Heart left ventricle (tissue), 16 donors: ENCODE results near the gene ASB13. TPM values are rescaled to one million over a fixed set of nuclear protein-coding genes. Genes with fewer than 3 reads are reported as not detected.

ENCODE experiments used
- ATAC-seq, 4 donors: fragments of 200-7000 bp; cut with Tn5 transposase; one replicate each; pipeline ENCODE4 v1.9.1; 2020 to 2022; ENCODE audit warnings: moderate library complexity in 4 of 4, mild to moderate bottlenecking in 3 of 4, moderate number of reproducible peaks in 1 of 4
- DNase-seq, 5 donors: peaks; one replicate each; pipeline ENCODE4 v3.0.0-alpha.2; 2020
- H3K27ac ChIP-seq, 12 donors: fragments of 200-600 bp; sonication (generic) in 4 of 12; one replicate each; pipeline versions ENCODE4 v1.5.0 to v1.8.0; 2016 to 2022; ENCODE audit warnings: mild to moderate bottlenecking in 2 of 12
- H3K27me3 ChIP-seq, 9 donors: fragments of 200-600 bp; sonication (generic) in 2 of 9; one replicate each; pipeline versions ENCODE4 v1.5.1 to v1.8.0; 2016 to 2022; ENCODE audit warnings: mild to moderate bottlenecking in 3 of 9
- H3K36me3 ChIP-seq, 9 donors: fragments of 200-600 bp; sonication (generic) in 2 of 9; one replicate each; pipeline versions ENCODE4 v1.5.0 to v1.8.0; 2018 to 2022; ENCODE audit warnings: mild to moderate bottlenecking in 2 of 9
- H3K4me1 ChIP-seq, 12 donors: fragments of 200-600 bp; sonication (generic) in 4 of 12; one replicate each; pipeline versions ENCODE4 v1.5.0 to v1.8.0; 2016 to 2022; ENCODE audit warnings: mild to moderate bottlenecking in 3 of 12
- H3K4me3 ChIP-seq, 12 donors: fragments of 200-600 bp; sonication (generic) in 4 of 12; one replicate each; pipeline versions ENCODE4 v1.5.0 to v1.8.0; 2017 to 2022; ENCODE audit warnings: mild to moderate bottlenecking in 9 of 12, moderate library complexity in 4 of 12
- H3K9me3 ChIP-seq, 12 donors: fragments of 200-600 bp; sonication (generic) in 4 of 12; one replicate each; pipeline versions ENCODE4 v1.5.0 to v1.8.0; 2016 to 2022; ENCODE audit warnings: mild to moderate bottlenecking in 1 of 12
- CTCF ChIP-seq, 12 donors: fragments of 200-600 bp; sonication (generic) in 4 of 12; IDR thresholded peaks; one replicate each; pipeline versions ENCODE4 v1.5.0 to v1.8.0; 2018 to 2022; ENCODE audit warnings: antibody characterized with exemption in 12 of 12, mild to moderate bottlenecking in 5 of 12
- POLR2A ChIP-seq, 2 donors: fragments of 450-650 bp; IDR thresholded peaks; one replicate each; pipeline ENCODE4 v1.6.1; 2017; ENCODE audit warnings: antibody characterized with exemption in 2 of 2, mild to moderate bottlenecking in 2 of 2, moderate library complexity in 2 of 2
- WGBS, 4 donors: extraction: QIAGEN DNeasy Blood & Tissue Kit in 2 of 4; methylation state at CpG; one replicate each; pipeline versions ENCODE4 v1.1.5 to v1.1.7; 2013 to 2018; 5-methylcytosine and 5-hydroxymethylcytosine counted together
- intact Hi-C, 10 donors: fragments of 100-400 bp; cut with DNase I; formaldehyde crosslinking; loops; one replicate each; pipeline versions ENCODE4 v1.11.1 to v1.14.2; 2022
- polyA plus RNA-seq, 2 donors: library from polyadenylated mRNA; stranded (reverse); fragments of 200-250 nt; gene quantifications; one replicate each; pipeline ENCODE4 v1.2.3, GENCODE V29; 2013
- total RNA-seq, 9 donors: library from RNA; depleted of rRNA in 2 of 9; stranded (reverse); fragments of >200 nt in 2 of 9; fragmentation: NEBNext Ultra II Directional in 3 of 9; extraction: Animal tissue kit (Norgen Biotek cat#: 25700) in 3 of 9; gene quantifications; one replicate each; pipeline versions ENCODE4 v1.1.0 to v1.2.4, GENCODE V29; 2016 to 2023
- donor health status: ischemic (EF 13 %, LVEDD 7.1; RV severe dilation, severe dysfunction).
- donor health status: healthy with polysubstance abuse.
- donor health status: DM: no; HTN: yes; CAD: no.
- donor health status: DM: no; HTN: no; CAD: no.
- donor health status: ischemic (EF 25% LVEDD 6.9; RV normal size, moderate dysfunction).
- donor health status: ischemic (EF 25% LVEDD 5.7; RV mildly dilated, moderate dysfunction).
- donor health status: healthy.
- donor health status: DM: yes; HTN: yes; CAD: no.
- donor health status: ischemic (EF 35%, LVEDD 5.7; RV mildly dilated, moderate dysfunction).
- donor health status: nonischemic (EF 11% LVEDD 7.7; RV severe dilation, severe dysfunction).
- donor health status: DM: yes; HTN: yes; CAD: no.
- donor health status: PGD.
- donor health status: ischemic (EF 29% LVEDD 5.4; RV normal size, mild dysfunction).
- donor health status: nonischemic (EF 23%, LVEDD 6.1; RV moderate dilation, normal function).

ASB13 gene
- total and polyA plus RNA-seq, 11 donors: 9.9 to 18.6 (median 13.3) TPM

GRCh38 chr10:5627486-5628044 lies 38.8 kb downstream of the ASB13 start:
- WGBS, 4 donors: 81 to 88% (median 84%) methylated on average over 7 of the region's 7 CpGs
- Histone ChIP-seq H3K9me3 (no peaks in the 10 kb centered on the region), H3K4me3 (no peak overlapping the region), H3K27ac (peak overlapping the region in 5 of 12 donors; percentile 15 to 72 (median 48)), H3K27me3 (no peaks in the 10 kb centered on the region), H3K36me3 (no peaks in the 10 kb centered on the region), H3K4me1 (peaks cover 0 to 37% (median 17%) of the 10 kb centered on the region in 12 donors)
- ATAC-seq (no peak), DNase-seq (peak in 1 of 5 donors; percentile 14)
- intact Hi-C loops: loop anchor here in 3 of 10 donors (2.0 to 10.0 kb wide), 4 partner anchors 245 to 813 kb away; no protein-coding TSS in a partner anchor
- TF ChIP-seq CTCF (IDR thresholded peaks at IDR 0.05) (no peak), POLR2A (IDR thresholded peaks at IDR 0.05) (no peak)

- peaks cover 0 to 24% (median 6%) of the 10 kb centered on the region in 12 donors for H3K4me1 ChIP-seq
Observed at GRCh38 chr10:5625992-5626777, 40.2 kb downstream of the ASB13 start.

GRCh38 chr10:5624701-5625100 lies 41.7 kb downstream of the ASB13 start:
- no peak for DNase-seq
- H3K27ac ChIP-seq: no peak overlapping the region
- intact Hi-C loops: loop anchor here in 3 of 10 donors (5.0 to 10.0 kb wide), 5 partner anchors 92 to 810 kb away; no protein-coding TSS in a partner anchor
- WGBS, 4 donors: 88 to 92% (median 91%) methylated on average over 24 of the region's 24 CpGs
- TF ChIP-seq POLR2A (IDR thresholded peaks at IDR 0.05) (no peak), CTCF (IDR thresholded peaks at IDR 0.05) (no peak)
- no peaks in the 10 kb centered on the region for H3K9me3 ChIP-seq
- ATAC-seq: no peak
- no peaks in the 10 kb centered on the region for H3K27me3 ChIP-seq
- peaks cover 0 to 24% (median 6%) of the 10 kb centered on the region in 12 donors for H3K4me1 ChIP-seq
- no peaks in the 10 kb centered on the region for H3K36me3 ChIP-seq
- H3K4me3 ChIP-seq: no peak overlapping the region

More at GRCh38 chr10:5625992-5626777, 40.2 kb downstream of the ASB13 start:
- no peak for DNase-seq
- H3K9me3 ChIP-seq: no peaks in the 10 kb centered on the region
- H3K27ac ChIP-seq: peak overlapping the region in 1 of 12 donors; percentile 21
- TF ChIP-seq POLR2A (IDR thresholded peaks at IDR 0.05) (no peak), CTCF (IDR thresholded peaks at IDR 0.05) (no peak)
- intact Hi-C loops: loop anchor here in 2 of 10 donors (10.0 kb wide), 3 partner anchors 769 to 811 kb away; no protein-coding TSS in a partner anchor
- no peak overlapping the region for H3K4me3 ChIP-seq
- H3K36me3 ChIP-seq: no peaks in the 10 kb centered on the region
- no peak for ATAC-seq
- no peaks in the 10 kb centered on the region for H3K27me3 ChIP-seq
- 79 to 90% (median 88%) methylated on average over 12 to 13 of the region's 13 CpGs for WGBS, 4 donors
